WI38 (cell line): ENCODE results near the gene MYO1D.

Experiments
- H3K4me3 ChIP-seq: 2 replicates; pipeline ENCODE4 v1.5.1; 2011; ENCODE audit warnings: low read depth, mild to moderate bottlenecking, control low read depth, low read length
- CTCF ChIP-seq: IDR thresholded peaks from 2 replicates; pipeline ENCODE4 v1.5.1; 2012; ENCODE audit warnings: low read depth, mild to moderate bottlenecking, control low read depth, low read length

Gene MYO1D

GRCh38 chr17:32854832-32855389, 22.0 kb downstream of the MYO1D start:
- no peak overlapping the region for H3K4me3 ChIP-seq
- no peak for TF ChIP-seq CTCF

GRCh38 chr17:32854207-32854606, 22.7 kb downstream of the MYO1D start:
- TF ChIP-seq CTCF: no peak

GRCh38 chr17:32852811-32853210, 24.1 kb downstream of the MYO1D start:
- no peak overlapping the region for H3K4me3 ChIP-seq
- TF ChIP-seq CTCF: no peak

More at GRCh38 chr17:32854207-32854606, 22.7 kb downstream of the MYO1D start:
- H3K4me3 ChIP-seq: no peak overlapping the region

- H3K4me3 ChIP-seq: no peak overlapping the region
- no peak for TF ChIP-seq CTCF
These were observed 27.0 kb downstream of the MYO1D start for GRCh38 chr17:32849879-32850278.

GRCh38 chr17:32847977-32848376, 28.9 kb downstream of the MYO1D start:
- TF ChIP-seq CTCF: no peak
- H3K4me3 ChIP-seq: no peak overlapping the region

GRCh38 chr17:32846143-32846542, 30.8 kb downstream of the MYO1D start:
- no peak overlapping the region for H3K4me3 ChIP-seq
- TF ChIP-seq CTCF: no peak

- no peak overlapping the region for H3K4me3 ChIP-seq
- no peak for TF ChIP-seq CTCF
These were observed 36.7 kb downstream of the MYO1D start for GRCh38 chr17:32840241-32840640.
